Naive thymus-derived CD8-positive, alpha-beta T cell (primary cell): ENCODE measurements around the gene AMBP. TPM values are rescaled to one million over a fixed set of nuclear protein-coding genes. Genes with fewer than 3 reads are reported as not detected.

ENCODE experiments used
- ATAC-seq, 2 donors: fragments of 150-1000 bp; cut with Tn5 transposase in 1 of 2; sonication (Bioruptor Pico), chemical (Tn5 transposase) in 1 of 2; 1 replicate in 1 of 2; 2 replicates in 1 of 2; pipeline ENCODE4 v1.10.0; 2021; ENCODE audit warnings: mild to moderate bottlenecking in 2 of 2, moderate library complexity in 2 of 2
- POLR2A ChIA-PET: fragments of 350-600 bp; sonication (Branson Sonifier 250); formaldehyde crosslinking; loops from one replicate; lab custom pipeline; 2021; ENCODE audit warnings: antibody characterized with exemption; lab: Charles Lee
- DNase-seq, 10 donors: peaks; one replicate each; pipeline versions ENCODE4 v3.0.0 to v3.0.0-alpha.2; 2020 to 2022
- H3K27ac Mint-ChIP-seq, 10 donors: one replicate each; pipeline ENCODE4 v1.8.0; 2020 to 2022; ENCODE audit warnings: mild to moderate bottlenecking in 10 of 10, mixed read lengths in 10 of 10, moderate library complexity in 4 of 10, inconsistent platforms in 1 of 10
- H3K27me3 Mint-ChIP-seq, 5 donors: one replicate each; pipeline ENCODE4 v1.8.0; 2021 to 2022; ENCODE audit warnings: mixed read lengths in 5 of 5
- H3K36me3 Mint-ChIP-seq, 3 donors: one replicate each; pipeline ENCODE4 v1.8.0; 2020 to 2022; ENCODE audit warnings: mixed read lengths in 3 of 3, mild to moderate bottlenecking in 2 of 3, inconsistent platforms in 1 of 3
- H3K4me1 Mint-ChIP-seq, 4 donors: one replicate each; pipeline ENCODE4 v1.8.0; 2021 to 2022; ENCODE audit warnings: mixed read lengths in 4 of 4
- H3K4me3 Mint-ChIP-seq, 10 donors: one replicate each; pipeline ENCODE4 v1.8.0; 2020 to 2022; ENCODE audit warnings: mild to moderate bottlenecking in 10 of 10, mixed read lengths in 10 of 10, moderate library complexity in 6 of 10, inconsistent platforms in 1 of 10
- H3K9me3 Mint-ChIP-seq, 9 donors: one replicate each; pipeline ENCODE4 v1.8.0; 2020 to 2022; ENCODE audit warnings: mixed read lengths in 9 of 9, mild to moderate bottlenecking in 3 of 9, inconsistent platforms in 1 of 9, moderate library complexity in 1 of 9
- polyA plus RNA-seq, 3 donors: library from polyadenylated mRNA; unstranded; fragments of 300-500 nt; fragmentation: Illumina TruSeq; gene quantifications; one replicate each; pipeline ENCODE4 v1.2.3, GENCODE V29; 2021
- total RNA-seq, 8 experiments: library from RNA in 2 of 8; stranded (reverse) in 2 of 8; gene quantifications; one replicate each; pipeline ENCODE4 v1.2.3 and lab custom pipeline; 2021 to 2026

The AMBP gene
- total RNA-seq (not detected), polyA plus RNA-seq (not detected), total RNA-seq (lab: John Stamatoyannopoulos, UW) (0 reads per million in 6 experiments)

DNA sequence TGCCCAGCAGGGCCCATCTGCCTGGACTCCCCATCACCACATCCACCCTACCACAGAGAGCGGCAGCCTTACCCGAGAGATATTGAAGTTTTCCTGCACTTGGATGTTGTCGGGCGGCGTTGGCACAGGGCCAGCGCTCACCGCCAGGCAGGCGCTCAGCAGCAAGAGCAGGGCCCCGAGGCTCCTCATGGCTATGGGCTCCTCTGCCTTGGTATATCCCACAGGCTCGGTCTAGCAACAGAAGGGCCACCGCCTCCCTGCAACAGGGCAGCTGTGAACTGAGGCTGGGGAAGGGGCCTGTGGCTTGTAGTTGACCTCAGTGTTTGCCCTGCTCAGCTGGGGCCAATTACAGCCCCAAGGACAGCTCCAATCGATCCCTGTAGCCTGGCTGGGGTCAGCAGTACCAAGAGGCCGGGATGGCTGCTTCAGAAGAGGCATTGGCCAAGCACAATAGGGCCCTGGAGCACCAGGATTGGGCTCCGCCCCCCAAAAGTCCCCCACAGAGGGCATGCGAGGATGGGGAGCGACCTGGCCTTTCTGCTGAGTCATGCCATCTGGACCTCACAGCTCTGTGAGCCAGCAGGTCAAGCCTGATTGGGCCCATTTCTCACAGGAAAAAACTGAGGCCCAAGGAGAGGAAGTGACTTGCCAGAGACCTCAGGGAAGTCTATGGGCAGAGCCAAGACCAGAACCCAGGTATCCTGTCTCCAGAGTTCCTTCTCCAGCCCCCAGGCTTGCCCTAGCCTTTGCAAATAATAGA, at the start of gene AMBP:
TSS of gene AMBP (minus strand) at position 280 of the 760 bp plus-strand sequence. CDS start at position 189, 91 bp downstream.
- H3K4me3 Mint-ChIP-seq: no peak within 1 kb of the TSS
- no peak for DNase-seq
- no peak for ATAC-seq
- H3K36me3 Mint-ChIP-seq: no peaks in the 10 kb centered on the region
- H3K27ac Mint-ChIP-seq: no peak within 1 kb of the TSS
- H3K27me3 Mint-ChIP-seq: peaks cover 7 to 35% (median 28%) of the 10 kb centered on the region in 5 donors
- peaks cover 0 to 5% (median 0%) of the 10 kb centered on the region in 4 donors for H3K4me1 Mint-ChIP-seq
- H3K9me3 Mint-ChIP-seq: peaks cover 0 to 3% (median 0%) of the 10 kb centered on the region in 9 donors
- POLR2A ChIA-PET: no interaction called here

DNA sequence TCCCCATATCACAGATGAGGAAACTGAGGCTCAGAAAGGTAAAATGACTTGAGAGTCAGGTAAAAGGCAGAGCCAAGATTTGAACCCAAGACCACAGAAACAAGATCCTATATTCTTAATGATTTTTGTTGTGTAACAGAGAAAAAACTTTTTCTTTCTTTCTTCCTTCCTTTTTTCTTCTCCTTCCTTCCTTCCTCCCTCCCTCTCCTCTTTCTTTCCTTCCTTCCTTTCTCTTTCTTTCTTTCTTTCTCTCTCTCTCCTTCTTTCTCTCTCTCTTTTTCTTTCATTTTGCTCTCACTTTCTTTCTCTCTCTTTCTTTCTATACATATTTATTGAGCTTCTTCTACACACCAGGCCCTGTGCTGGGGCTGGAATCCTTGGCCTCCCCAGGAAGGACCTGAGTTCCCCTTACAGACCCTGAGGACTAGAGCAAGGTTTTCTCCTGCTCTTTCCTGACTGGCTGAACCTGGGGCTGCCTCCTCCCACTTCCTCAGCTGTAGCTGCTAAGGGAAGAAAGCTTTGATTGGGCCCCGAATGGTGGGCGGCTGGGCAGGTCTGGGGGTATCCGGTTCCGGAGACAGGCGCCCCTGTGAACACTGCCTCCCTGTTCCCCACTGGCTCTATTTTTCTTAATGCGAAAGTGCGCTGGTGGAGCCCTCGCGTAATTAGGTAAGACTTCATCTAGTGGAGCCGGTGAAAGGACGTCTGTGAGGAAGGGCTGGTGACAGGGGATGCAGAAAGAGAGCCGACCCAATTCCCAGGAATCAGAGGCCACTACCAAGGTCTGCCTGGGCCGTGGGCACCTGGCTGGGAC, 48.4 kb upstream of the AMBP start:
- POLR2A ChIA-PET: no interaction called here
- peaks cover 4 to 22% (median 8%) of the 10 kb centered on the region in 9 donors for H3K9me3 Mint-ChIP-seq
- H3K27ac Mint-ChIP-seq: peak overlapping the region in 1 of 10 donors; percentile 1
- H3K4me3 Mint-ChIP-seq: peak overlapping the region in 1 of 10 donors; percentile 6
- H3K36me3 Mint-ChIP-seq: peaks cover 0 to 6% (median 3%) of the 10 kb centered on the region in 3 donors
- peaks cover 0 to 5% (median 1%) of the 10 kb centered on the region in 4 donors for H3K4me1 Mint-ChIP-seq
- peak in 1 of 10 donors; percentile 15 for DNase-seq
- peaks cover 13 to 41% (median 20%) of the 10 kb centered on the region in 5 donors for H3K27me3 Mint-ChIP-seq
- ATAC-seq: no peak

DNA sequence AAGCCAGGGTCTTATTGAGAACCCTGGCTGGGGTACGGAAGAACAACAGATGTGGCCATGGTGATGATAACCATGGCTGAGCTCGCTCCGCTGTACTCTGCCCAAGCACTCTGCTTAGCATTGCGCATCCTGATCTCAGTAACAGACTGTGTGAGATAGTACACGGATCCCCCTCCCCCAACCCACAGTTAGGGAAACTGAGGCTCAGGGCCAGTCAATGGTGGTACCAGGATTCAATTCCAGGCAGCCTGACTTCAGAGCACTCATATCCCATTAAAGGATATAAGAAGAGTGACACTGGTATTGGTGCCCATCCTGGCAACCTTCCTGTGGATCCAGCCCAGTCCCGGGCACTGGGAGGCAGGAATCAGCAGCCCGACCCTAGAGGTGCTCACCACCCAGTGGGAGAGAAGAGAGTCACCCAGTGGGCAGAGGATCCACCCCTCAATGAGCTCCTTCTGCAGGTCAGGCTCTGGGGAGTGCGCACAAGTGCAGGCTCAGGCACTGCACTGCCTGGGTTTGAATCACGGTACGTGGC, 47.4 kb upstream of the AMBP start:
- peaks cover 10 to 34% (median 20%) of the 10 kb centered on the region in 5 donors for H3K27me3 Mint-ChIP-seq
- H3K27ac Mint-ChIP-seq: no peak overlapping the region
- H3K4me3 Mint-ChIP-seq: no peak overlapping the region
- POLR2A ChIA-PET: no interaction called here
- peaks cover 4 to 22% (median 8%) of the 10 kb centered on the region in 9 donors for H3K9me3 Mint-ChIP-seq
- no peak for DNase-seq
- peaks cover 0 to 6% (median 3%) of the 10 kb centered on the region in 3 donors for H3K36me3 Mint-ChIP-seq
- no peak for ATAC-seq
- peaks cover 0 to 4% (median 1%) of the 10 kb centered on the region in 4 donors for H3K4me1 Mint-ChIP-seq

DNA sequence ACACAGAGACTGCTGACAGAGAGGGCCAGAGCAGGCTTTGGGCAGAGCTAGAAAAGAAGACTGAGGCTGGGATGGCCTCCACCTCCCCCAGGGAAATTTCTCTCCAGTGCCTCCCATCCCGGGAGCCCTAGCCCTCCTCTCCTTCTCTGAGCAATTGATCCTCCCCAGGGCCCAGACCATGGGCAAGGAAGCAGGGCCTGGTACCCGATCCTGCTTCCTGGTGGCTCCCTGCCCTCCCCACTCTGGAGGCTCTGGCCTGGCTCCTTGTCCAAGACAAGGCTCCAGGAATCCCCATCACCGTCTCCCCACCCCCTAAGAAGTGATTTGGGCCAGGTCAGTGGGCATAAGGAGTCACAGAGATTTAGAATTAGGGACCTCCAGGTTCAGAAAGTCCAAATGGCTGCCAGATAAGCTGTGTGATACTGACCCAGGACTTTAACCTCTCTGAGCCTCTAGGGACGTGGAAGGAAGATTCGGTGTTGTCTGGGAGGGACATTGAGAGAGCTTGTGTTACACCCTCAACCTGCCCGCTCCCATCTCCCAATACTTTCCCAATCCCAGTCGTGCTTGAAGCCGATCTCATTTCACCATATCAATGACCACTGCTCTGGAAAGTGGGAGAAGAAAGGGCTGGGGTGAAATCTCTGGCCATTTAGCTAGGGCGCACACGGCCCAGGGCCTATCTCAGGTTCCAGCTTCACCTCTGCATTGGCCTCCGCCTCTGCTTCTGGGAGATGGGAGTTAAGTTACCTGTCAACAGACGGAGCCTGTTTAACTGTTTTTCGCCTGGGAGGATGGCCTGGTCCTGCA, 46.8 kb upstream of the AMBP start:
- Mint-ChIP-seq H3K27ac (no peak overlapping the region), H3K36me3 (peaks cover 0 to 6% (median 3%) of the 10 kb centered on the region in 3 donors), H3K4me1 (peaks cover 0 to 4% (median 1%) of the 10 kb centered on the region in 4 donors), H3K9me3 (peaks cover 2 to 22% (median 8%) of the 10 kb centered on the region in 9 donors), H3K4me3 (no peak overlapping the region), H3K27me3 (peaks cover 11 to 27% (median 19%) of the 10 kb centered on the region in 5 donors)
- DNase-seq (peak in 1 of 10 donors; percentile 32), ATAC-seq (no peak)
- POLR2A ChIA-PET: no interaction called here

DNA sequence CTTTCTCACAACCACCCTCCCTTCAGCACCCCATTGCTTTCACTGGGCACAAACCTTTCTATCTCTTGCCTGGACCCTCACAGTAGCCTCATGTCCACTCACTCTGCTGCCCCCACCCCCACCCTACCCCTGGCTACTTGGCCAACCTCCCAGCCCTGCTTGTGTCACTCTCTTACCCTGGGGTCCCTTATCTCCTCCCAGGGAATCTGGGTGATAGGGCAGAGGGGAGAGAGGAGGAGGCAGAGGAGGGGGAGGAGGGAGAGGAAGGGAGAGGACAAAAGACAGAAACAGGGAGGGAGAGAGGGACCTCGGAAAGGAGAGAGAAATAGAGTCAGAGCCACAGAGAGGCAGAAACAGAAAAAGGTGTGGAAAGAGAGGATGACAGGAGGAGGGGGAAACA, 46.0 kb upstream of the AMBP start:
- POLR2A ChIA-PET: no interaction called here
- Mint-ChIP-seq H3K27ac (no peak overlapping the region), H3K27me3 (peaks cover 11 to 27% (median 19%) of the 10 kb centered on the region in 5 donors), H3K9me3 (peaks cover 2 to 22% (median 8%) of the 10 kb centered on the region in 9 donors), H3K36me3 (peaks cover 0 to 6% (median 3%) of the 10 kb centered on the region in 3 donors), H3K4me1 (peaks cover 0 to 4% (median 1%) of the 10 kb centered on the region in 4 donors), H3K4me3 (no peak overlapping the region)
- DNase-seq: no peak
- no peak for ATAC-seq

DNA sequence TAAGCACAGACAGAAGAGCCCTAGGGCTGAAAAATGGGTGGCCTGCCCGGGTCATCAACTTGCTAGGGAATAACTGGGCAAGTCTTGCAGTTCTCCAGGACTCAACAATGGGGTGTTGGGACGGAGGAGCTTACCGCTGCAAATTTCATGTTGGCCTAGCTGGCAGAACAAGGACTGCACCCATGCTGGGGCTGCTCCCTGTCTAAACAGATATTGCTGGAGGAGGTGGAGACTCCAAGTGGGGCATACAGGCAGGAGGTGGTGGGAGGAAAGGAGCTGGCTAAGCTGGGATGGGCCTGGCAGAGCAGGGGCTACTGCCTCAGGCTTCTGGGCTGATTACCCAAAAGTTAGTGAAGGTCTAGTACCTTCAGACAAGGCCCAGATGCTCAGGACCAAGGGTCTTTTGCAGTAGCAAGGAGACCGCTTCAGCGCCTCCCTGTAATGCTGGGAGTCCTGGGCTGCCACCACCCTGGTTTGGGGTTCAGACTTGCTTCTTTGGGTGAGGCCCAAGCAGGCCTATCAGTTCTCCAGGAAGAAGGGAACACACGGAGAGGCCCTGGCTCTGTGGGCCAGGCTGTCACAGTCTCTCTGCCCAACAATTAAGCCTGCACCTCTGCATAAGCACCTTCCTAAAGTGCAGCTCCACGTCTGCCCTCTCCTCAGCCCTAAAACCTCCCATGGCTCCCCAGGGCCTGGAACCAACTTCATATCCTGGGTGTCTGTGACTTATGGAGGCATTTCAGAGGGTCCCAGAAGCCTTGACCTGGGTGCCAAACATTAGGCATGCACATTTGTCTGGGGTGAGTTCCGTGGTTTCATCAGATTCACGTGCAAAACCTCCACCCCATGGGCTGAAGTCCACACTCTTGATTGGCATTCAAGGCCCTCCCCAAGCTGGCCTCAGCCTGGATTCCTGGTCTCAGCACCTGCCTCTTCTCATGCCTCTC, 45.2 kb upstream of the AMBP start:
- no peak for ATAC-seq
- H3K9me3 Mint-ChIP-seq: peaks cover 2 to 15% (median 6%) of the 10 kb centered on the region in 9 donors
- peaks cover 0 to 4% (median 1%) of the 10 kb centered on the region in 4 donors for H3K4me1 Mint-ChIP-seq
- DNase-seq: peak in 1 of 10 donors; percentile 15
- peaks cover 0 to 6% (median 3%) of the 10 kb centered on the region in 3 donors for H3K36me3 Mint-ChIP-seq
- H3K27ac Mint-ChIP-seq: no peak overlapping the region
- peaks cover 10 to 26% (median 17%) of the 10 kb centered on the region in 5 donors for H3K27me3 Mint-ChIP-seq
- POLR2A ChIA-PET: no interaction called here
- H3K4me3 Mint-ChIP-seq: no peak overlapping the region

DNA sequence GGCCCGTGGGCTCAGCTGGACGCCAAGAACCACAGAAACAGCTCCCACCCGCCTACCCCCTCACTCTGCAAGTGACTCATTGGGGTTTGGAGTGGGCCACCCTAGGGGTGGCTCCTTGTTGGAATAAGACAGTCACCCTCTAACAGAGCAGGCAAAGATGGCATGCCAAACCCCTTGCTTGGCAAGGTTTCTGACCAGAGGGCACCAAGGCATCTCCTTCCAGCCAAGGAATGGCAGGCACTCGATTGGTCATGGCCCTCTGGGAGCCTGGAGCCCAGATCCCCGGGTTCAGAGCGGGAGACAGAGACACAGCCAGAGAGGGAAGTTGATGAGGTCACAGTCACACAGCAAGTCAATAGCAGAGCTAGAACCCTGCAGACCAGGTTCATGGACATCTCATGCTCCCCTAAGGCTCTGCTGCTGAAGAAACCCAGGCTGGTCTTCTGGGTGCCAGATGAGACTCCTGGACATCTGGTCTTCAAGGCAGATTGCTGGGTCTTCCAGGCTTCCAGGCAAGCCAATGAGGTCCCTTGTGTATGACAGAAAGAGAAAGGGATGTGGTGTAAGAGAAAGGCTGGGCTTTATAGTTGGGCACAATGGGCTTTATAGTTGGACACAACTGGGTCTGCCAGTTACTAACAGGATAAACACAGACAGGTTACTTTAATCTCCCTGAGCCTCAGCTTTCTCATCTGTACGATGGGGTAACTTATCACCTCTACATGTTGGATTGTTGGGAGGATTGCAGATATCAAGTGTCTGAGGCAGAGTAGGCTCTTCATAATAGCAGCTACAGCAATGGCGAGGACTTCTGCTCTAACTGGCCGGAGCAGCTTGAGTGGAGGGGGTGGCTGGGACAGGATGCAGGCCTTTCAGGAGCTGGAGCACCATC, 44.3 kb upstream of the AMBP start:
- Mint-ChIP-seq H3K36me3 (peaks cover 0 to 4% (median 3%) of the 10 kb centered on the region in 3 donors), H3K27ac (peak overlapping the region in 1 of 10 donors; percentile 1), H3K4me1 (peaks cover 0 to 4% (median 1%) of the 10 kb centered on the region in 4 donors), H3K4me3 (no peak overlapping the region), H3K27me3 (peaks cover 14 to 26% (median 19%) of the 10 kb centered on the region in 5 donors), H3K9me3 (peaks cover 2 to 6% (median 4%) of the 10 kb centered on the region in 9 donors)
- ATAC-seq: no peak
- DNase-seq: peak in 1 of 10 donors; percentile 36
- POLR2A ChIA-PET: no interaction called here

DNA sequence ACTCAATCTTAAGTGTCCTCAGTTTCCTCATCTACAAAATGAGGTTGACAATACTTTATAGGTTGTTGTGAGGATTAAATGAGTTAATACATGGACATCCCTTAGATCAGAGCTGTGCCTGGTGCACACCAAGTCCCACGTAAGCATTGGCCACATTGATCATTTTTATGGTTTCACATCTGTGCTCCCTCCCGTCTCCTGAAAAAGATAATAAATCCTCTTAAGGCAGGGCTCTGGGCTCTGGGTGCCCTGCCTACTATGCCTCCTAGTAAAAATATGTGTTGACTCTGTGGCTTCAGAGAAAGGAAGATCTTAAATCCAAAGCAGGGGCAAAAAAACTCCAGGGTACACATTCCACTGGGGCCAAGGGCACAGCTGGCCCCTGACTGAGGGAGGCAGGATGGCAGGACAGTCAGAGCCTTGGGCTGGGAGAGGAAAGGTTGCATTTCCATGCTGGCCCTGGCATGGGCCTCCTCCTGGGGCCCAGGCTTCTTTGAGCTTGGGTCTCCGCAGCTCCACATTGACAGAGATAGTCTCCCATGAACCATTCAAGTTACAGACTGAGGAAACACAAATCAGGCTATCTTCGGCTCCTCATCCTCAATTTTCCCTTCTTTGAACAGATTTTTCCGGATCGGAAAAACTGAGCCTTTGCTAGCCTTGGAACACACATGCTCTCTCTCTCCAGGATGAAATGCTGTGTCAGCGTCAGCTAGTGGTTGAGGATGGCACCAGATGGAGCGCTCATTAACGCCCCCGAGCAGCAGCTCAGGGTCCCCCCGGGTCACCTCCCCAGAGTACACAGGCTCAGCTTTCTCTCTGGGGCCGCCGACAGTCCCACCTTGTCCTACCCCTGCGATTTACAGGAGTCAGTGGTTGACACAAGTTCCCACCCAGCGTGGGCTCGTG, 43.4 kb upstream of the AMBP start:
- peaks cover 12 to 26% (median 20%) of the 10 kb centered on the region in 5 donors for H3K27me3 Mint-ChIP-seq
- H3K9me3 Mint-ChIP-seq: peaks cover 0 to 2% (median 0%) of the 10 kb centered on the region in 9 donors
- ATAC-seq (no peak), DNase-seq (peak in 1 of 10 donors; percentile 31)
- POLR2A ChIA-PET: interaction anchor here (0.8 kb wide), 1 partner anchor 10 kb away, joined by 3 read pairs; no protein-coding TSS in a partner anchor
- H3K36me3 Mint-ChIP-seq: no peaks in the 10 kb centered on the region
- H3K27ac Mint-ChIP-seq: peak overlapping the region in 1 of 10 donors; percentile 20
- H3K4me1 Mint-ChIP-seq: peaks cover 0 to 3% (median under 1%) of the 10 kb centered on the region in 4 donors
- H3K4me3 Mint-ChIP-seq: no peak overlapping the region

DNA sequence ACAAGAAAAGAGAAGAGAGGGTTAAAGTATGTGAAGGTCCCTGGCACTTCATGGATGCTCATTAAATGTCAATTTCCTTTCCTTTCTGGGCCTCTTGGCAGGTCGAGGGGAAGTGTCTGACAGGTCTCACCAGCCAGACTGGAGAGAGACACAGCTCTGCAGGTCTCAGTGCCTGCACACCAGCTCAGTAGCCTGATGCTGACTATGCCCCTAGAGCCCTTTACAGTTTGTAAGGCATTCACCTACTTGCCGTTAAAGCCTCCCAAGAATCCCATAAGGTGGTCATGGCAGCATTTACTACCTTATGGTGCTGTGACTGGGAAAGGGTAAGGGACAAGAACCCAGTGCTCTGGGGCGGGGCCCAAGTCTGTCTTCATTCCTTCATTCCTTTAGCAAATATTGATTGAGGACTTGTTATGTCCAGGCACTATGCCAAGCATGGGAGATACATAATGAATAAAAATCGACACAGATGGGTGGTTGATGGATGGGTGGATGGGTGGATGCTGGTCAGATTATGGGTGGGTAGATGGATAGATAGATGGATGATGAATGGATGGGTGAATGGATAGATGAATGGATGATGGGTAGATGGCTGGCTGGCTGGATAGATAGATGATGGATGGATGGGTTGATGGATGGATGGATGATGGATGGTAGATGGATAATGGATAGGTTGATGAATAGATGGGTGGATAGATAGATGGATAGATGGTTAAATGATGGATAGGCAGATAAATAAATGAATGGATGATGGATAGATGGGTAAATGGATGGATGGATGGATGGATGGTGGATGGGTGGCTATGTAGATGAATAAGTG, 42.3 kb upstream of the AMBP start:
- Mint-ChIP-seq H3K27me3 (peaks cover 9 to 29% (median 19%) of the 10 kb centered on the region in 5 donors), H3K4me1 (peaks cover 0 to 2% (median 0%) of the 10 kb centered on the region in 4 donors), H3K36me3 (no peaks in the 10 kb centered on the region), H3K9me3 (peaks cover 0 to 2% (median 0%) of the 10 kb centered on the region in 9 donors), H3K27ac (peak overlapping the region in 1 of 10 donors; percentile 3), H3K4me3 (no peak overlapping the region)
- ATAC-seq (no peak), DNase-seq (peak in 1 of 10 donors; percentile 13)
- POLR2A ChIA-PET: no interaction called here
